ENCODE measurements around the gene FBXL7.

FBXL7 gene

GRCh38 chr5:15545082-15545481 lies 45.1 kb downstream of the FBXL7 start:
- no peak for DNase-seq

GRCh38 chr5:15547261-15547839 lies 47.4 kb downstream of the FBXL7 start:
- DNase-seq: no peak

DNA sequence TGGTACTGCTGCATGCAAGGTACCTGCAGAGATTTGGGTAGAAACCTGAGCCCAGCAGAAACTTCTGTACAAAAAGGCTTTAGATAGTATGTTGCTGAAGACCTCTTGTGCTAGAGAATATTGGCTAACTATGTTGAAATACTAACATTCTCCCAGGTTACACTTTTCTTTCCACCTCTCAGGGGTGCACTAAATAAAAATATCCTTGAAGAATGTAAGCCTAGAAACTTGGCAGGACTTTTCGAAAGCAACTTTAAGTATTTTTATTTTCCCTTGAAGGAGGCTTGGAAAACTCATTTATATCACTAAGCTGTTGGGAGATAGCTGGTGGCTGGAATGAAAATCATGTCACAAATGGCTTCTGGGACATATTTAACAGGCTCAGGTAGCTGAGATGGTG lies 50.0 kb downstream of the FBXL7 start:
- DNase-seq: no peak

GRCh38 chr5:15550502-15551112 lies 50.6 kb downstream of the FBXL7 start:
- DNase-seq: no peak

DNA sequence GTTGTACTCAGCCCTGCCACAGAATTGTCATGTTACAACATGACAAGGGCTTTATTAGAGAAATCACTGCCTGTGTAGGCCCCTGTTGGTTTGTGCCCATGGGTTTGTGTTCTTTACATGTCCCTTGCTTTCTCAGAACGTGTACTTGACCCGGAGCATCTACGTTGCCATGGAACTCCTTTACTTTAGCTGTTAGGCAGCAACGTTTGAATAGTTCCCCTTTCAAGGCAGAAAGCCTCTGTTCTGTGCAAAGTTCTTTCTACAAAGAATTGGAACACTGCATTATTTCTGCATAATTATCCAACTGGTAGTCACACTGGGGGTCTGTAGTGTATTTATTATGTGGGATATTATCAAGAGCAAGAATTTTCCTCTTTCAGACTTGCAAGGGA lies 51.1 kb downstream of the FBXL7 start:
- no peak for DNase-seq

GRCh38 chr5:15554542-15554941 lies 54.6 kb downstream of the FBXL7 start:
- no peak for DNase-seq

GRCh38 chr5:15555176-15555575 lies 55.2 kb downstream of the FBXL7 start:
- no peak for DNase-seq

GRCh38 chr5:15558240-15558639 lies 58.3 kb downstream of the FBXL7 start:
- no peak for DNase-seq

GRCh38 chr5:15558681-15559080 lies 58.7 kb downstream of the FBXL7 start:
- no peak for DNase-seq

DNA sequence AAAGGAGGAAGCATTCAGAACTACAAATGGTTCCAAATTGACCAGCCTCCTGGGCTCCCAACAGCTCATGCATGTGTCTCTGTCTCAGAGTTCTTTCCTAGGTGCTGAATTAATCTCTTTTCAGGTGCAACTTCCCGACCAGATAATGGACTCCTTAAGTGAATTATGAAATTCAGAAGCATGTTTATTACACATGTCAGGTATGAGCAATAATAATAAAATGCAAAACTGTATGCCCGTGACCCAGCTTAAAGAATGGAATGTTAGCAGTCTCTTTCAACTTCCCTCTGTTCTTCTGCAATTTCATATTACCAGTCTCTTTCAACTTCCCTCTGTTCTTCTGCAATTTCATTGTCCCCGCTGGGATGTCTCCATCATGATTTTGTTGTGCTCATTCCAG lies 60.4 kb downstream of the FBXL7 start:
- DNase-seq: no peak

DNA sequence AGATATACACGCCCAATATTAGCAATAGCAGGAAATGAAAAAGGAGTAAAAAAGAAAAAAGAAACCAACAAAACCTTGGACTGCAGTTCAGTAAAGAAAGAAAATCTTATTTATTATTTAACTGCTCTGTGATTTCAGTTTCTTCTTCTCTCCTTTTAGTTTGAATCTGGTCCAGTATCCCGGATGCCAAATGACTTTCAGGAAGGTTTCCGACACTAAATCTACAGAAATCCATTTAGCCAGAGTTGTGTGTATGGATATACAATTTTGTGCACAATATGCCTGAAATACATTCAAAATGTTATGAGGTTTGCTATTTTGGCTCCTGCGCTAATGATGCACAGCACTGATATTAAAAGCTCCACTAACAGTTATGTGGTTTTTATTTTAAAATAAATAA lies 64.5 kb downstream of the FBXL7 start:
- no peak for DNase-seq

GRCh38 chr5:15564957-15565356 lies 65.0 kb downstream of the FBXL7 start:
- no peak for DNase-seq

DNA sequence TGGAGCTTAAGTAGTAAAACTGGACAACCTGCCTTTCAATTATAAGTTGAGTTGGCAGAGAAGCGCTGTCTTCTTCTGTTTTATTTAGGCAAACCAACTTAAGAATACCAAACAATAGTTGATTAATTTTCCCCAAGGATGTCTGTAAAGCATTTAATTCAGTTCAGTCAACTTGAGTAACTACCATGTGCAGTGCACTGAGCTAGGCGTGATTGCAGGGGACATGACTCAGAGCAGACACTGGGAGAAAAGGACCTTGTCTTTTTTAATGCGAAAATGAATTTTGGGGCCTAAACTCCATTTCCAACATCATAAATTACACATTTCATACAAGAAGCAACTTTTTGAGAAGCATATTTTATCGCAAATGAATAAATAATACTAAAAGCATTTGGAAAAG lies 66.3 kb downstream of the FBXL7 start:
- DNase-seq: no peak

DNA sequence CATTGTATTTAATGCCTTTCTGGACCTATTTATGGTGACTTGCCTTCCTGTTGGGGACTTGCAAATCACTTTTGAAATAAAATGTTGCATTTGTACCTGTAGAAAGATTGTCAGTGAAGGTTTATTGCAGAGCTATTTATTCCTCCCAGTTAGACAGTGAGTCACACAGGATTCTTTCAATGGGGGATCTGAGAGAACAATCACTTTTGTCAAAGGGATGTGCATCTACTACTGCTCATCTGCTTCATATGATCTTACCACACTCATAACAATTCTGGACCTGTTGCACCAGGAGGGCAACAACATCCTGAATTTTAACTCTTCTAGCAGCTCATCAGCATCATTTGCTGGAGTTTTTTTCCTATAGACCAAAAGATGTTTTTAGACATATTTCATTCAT lies 66.8 kb downstream of the FBXL7 start:
- no peak for DNase-seq

GRCh38 chr5:15570491-15570890 lies 70.5 kb downstream of the FBXL7 start:
- no peak for DNase-seq

DNA sequence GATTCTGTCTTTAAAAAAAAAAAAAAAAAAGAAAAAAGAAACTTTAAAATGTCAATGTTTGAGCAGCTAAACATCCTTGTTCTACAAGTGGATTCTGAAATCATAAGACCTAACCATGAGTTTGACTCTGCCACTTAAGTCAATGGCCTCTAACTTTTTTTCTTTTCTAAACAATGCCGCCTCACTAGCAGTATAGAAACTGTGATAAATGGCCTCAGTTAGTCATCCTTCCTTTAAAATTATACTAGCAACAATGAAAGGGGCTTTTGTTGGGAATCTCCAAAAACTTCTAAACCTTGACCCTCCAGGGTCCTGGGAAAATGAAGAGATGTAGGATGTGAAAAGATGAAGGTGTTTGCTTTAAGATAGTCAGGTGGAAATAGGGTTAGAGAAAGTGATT lies 71.1 kb downstream of the FBXL7 start:
- no peak for DNase-seq

- no peak for DNase-seq
These were observed 71.6 kb downstream of the FBXL7 start for GRCh38 chr5:15571618-15572017.

DNA sequence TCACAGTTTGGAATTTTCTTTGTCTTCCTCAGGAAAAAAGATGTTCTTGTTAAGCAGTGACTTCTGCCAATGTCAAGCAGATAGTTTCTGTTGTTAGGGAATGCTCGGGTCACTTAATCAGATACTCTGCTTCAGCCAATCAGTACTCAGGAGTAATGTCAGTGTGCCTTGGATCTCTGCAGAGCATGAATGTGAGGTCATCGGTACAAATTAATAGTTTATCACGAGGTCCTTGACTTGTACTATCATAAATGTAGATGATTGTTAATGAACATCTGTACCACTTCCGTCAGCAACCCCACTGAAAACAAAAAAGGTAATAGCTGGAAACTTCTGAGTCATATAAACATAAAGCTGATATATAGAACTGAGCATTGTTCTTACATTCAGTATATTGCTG lies 73.6 kb downstream of the FBXL7 start:
- no peak for DNase-seq

DNA sequence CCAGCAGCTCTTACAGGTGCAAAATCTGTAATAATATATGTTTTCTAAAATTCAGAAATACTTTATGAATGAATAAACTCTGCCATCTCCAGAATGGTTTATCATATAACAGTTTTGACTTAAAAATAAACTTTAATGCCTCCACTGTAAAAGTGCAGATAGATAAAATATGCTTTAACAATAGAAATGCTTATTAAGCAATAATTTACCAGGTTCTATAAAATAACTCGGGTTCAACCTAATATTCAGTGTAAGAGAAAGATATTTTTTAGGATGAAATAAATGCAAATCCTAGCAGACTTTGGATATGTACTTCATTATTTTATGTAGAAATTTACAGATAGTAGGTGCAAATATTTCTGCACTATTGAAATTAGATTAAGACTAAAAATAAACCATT lies 74.1 kb downstream of the FBXL7 start:
- DNase-seq: no peak

- no peak for DNase-seq
These were observed 74.9 kb downstream of the FBXL7 start for GRCh38 chr5:15574806-15575325.

DNA sequence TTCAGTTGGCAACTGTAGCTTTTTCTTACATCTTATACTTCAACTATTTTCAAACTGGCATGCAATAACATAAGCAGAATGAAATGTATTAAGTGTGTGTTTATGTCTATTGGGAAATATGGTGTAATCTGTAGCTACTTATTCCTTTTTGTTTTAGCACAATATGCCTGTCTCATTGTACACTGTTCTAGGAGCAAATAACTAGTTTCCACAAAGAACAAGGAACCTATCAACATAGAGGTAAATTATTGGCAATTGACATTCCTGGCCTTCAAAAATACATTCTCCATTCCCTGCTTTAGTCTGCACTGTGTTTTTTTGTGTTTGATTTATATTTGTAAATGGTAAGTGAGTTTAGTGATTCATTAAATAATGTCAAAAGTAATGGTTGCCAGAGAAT lies 75.7 kb downstream of the FBXL7 start:
- DNase-seq: no peak

- DNase-seq: no peak
These were observed 77.2 kb downstream of the FBXL7 start for GRCh38 chr5:15577132-15577531.

DNA sequence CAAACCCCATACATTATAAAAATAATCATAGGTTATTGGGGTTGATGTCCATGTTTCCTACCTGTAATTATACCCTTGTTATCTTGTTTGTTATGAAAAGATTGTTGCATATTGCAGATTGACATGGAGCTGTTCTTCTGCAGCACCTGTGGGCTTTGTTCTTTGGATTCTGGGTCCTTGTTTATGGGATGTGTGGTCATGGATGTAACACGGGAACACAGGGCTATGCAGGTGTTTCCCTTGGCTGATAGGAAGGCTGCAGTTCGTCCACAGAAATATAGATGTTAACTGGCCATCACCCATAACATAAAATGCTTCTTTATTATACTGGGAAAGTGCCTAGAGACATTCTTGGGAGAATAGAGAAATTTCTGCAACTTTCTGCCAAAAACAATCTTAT lies 77.9 kb downstream of the FBXL7 start:
- no peak for DNase-seq

- DNase-seq: no peak
These were observed 79.4 kb downstream of the FBXL7 start for GRCh38 chr5:15579193-15579990.
